Activated T-helper 2 cell treated with anti-CD3 and anti-CD28 coated beads, Interferon-gamma antibody, Interleukin-2, Interleukin-4, amounts not matched to agents 10 μg/mL and 5 μg/mL and 100 μg/mL, durations not matched to agents 14 hours and 24 hours and 36 hours (primary cell): ENCODE data around the gene LONRF3. TPM values are rescaled to one million over a fixed set of nuclear protein-coding genes. Genes with fewer than 3 reads are reported as not detected.
A peak's percentile ranks its signal among the peaks of the same experiment; 100 is the strongest.

ENCODE experiments used
- DNase-seq: peaks from one replicate; pipeline ENCODE4 v3.0.0; 2021; ENCODE audit warnings: low spot score
- H3K27ac Mint-ChIP-seq: one replicate; pipeline ENCODE4 v1.8.0; 2021; ENCODE audit warnings: mixed read lengths
- H3K27me3 Mint-ChIP-seq: one replicate; pipeline ENCODE4 v1.8.0; 2021; ENCODE audit warnings: low read depth, mixed read lengths
- H3K36me3 Mint-ChIP-seq: one replicate; pipeline ENCODE4 v1.8.0; 2021; ENCODE audit warnings: low read depth, mixed read lengths
- H3K4me1 Mint-ChIP-seq: one replicate; pipeline ENCODE4 v1.8.0; 2021; ENCODE audit warnings: low read depth, mixed read lengths
- H3K4me3 Mint-ChIP-seq: one replicate; pipeline ENCODE4 v1.8.0; 2021; ENCODE audit warnings: low read depth, mild to moderate bottlenecking, moderate library complexity, mixed read lengths
- H3K9me3 Mint-ChIP-seq: one replicate; pipeline ENCODE4 v1.8.0; 2021; ENCODE audit warnings: mixed read lengths
- intact Hi-C: fragments of 100-400 bp; cut with micrococcal nuclease; formaldehyde crosslinking; loops from one replicate; pipeline ENCODE4 v1.15.1; 2023
- total RNA-seq: library from RNA; stranded (reverse); gene quantifications from 2 replicates; pipeline ENCODE4 v1.2.3, GENCODE V29; 2022

Gene LONRF3
- 0.46 and 0.62 TPM in 2 replicates for total RNA-seq

DNA sequence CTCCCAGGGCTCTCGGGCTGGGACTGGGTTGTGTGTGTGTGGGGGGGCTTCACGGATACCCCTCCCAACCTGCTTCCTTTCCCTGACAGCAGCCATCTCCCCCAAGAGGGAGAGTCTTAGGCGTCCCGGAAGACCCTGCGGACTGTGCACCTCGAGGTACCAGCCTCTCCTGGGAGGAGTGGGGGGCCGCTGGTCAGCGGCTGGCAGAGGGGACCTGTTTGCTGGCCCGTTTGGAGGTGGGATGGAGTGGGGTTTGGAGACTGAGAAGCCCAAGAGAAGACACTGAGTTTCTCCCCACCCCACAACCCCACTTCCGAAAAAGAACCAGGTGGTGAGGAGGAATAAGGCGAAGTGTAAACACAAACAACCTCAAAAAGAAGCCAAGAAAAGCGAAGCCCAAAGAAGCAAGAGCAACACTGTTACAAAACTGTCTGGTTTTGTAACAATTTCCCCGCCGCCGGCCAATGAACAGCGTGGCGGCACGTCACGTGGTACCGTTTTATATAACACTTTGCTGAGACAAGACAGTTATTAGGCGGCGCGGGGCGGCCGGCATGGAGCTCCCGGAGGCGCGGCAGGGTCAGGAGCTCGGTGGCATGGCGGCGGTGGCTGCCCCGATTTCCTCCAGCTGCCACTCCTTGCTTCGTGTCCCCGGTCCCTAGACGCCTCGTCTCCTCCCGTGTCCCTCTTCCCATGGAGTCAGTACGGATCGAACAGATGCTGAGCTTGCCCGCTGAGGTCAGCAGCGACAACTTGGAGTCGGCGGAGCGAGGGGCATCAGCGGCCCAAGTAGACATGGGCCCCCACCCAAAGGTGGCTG is at the start of gene LONRF3:
LONRF3 (plus strand) TSS at position 531 of the 820 bp plus-strand sequence; CDS start at position 694, 163 bp downstream.
- intact Hi-C loops: no loop called here
- Mint-ChIP-seq H3K9me3 (no peaks in the 10 kb centered on the region), H3K27ac (no peak within 1 kb of the TSS), H3K27me3 (peaks cover 48% of the 10 kb centered on the region), H3K4me1 (peaks cover 5% of the 10 kb centered on the region), H3K4me3 (peak within 1 kb of the TSS; percentile 76), H3K36me3 (no peaks in the 10 kb centered on the region)
- peak; percentile 12 for DNase-seq

DNA sequence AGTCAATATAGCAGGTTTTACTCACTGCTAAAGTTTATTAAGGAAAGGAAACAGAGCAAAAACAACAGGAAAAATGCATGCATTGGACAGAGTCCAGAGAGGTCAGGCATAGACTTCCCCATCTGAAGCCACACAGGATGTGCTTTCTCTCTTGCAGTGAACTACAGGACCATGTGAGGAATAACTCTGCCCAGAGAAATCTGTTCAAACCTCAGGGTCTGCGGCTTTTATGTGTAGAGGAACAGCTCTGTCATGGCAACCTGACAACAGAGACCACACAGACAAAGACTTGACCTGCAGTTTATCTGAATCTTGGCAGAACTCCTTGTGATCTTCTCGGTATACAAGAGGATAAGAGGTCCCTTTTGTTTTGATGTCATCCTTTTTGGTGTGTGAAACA is 46.3 kb upstream of the LONRF3 start:
- no peaks in the 10 kb centered on the region for H3K27me3 Mint-ChIP-seq
- H3K4me3 Mint-ChIP-seq: no peak overlapping the region
- intact Hi-C loops: no loop called here
- no peaks in the 10 kb centered on the region for H3K36me3 Mint-ChIP-seq
- no peaks in the 10 kb centered on the region for H3K9me3 Mint-ChIP-seq
- H3K27ac Mint-ChIP-seq: no peak overlapping the region
- DNase-seq: no peak
- no peaks in the 10 kb centered on the region for H3K4me1 Mint-ChIP-seq

DNA sequence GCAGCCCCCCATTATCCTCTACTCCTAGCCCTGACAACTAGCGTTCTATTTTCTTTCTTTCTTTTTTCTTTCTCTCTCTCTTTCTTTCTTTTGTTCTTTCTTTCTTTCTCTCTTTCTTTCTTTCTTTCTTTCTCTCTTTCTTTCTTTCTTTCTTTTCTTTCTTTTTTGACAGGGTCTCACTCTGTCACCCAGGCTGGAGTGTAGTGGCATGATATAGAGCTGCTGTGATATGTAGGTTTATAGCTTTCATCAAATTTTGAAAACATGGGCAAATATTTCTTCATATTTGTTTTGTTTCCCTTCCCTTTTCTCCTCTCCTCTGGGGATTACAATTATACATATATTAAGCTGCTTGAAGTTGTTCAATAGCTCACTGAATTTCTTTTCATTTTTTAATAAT is 39.1 kb upstream of the LONRF3 start:
- intact Hi-C loops: no loop called here
- H3K9me3 Mint-ChIP-seq: no peaks in the 10 kb centered on the region
- no peak overlapping the region for H3K4me3 Mint-ChIP-seq
- no peak overlapping the region for H3K27ac Mint-ChIP-seq
- H3K36me3 Mint-ChIP-seq: no peaks in the 10 kb centered on the region
- no peaks in the 10 kb centered on the region for H3K4me1 Mint-ChIP-seq
- DNase-seq: no peak
- no peaks in the 10 kb centered on the region for H3K27me3 Mint-ChIP-seq

DNA sequence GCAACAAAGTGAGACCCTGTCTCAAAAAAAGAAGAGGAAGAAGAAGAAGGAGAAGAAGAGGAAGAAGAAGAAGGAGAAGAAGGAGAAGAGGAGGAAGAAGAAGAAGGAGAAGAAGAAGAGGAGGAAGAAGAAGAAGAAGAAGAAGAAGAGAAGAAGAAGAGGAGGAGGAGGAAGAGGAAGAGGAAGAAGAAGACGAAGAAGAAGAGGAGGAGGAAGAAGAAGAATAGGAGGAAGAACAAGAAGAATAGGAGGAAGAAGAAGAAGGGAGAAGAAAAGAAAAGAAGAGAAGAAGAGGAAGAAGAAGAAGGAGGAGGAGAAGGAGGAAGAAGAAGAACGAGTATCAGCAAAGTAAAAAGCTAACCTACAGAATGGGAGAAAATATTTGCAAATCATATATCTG is 33.3 kb upstream of the LONRF3 start:
- DNase-seq: no peak
- no peaks in the 10 kb centered on the region for H3K27me3 Mint-ChIP-seq
- intact Hi-C loops: no loop called here
- no peak overlapping the region for H3K27ac Mint-ChIP-seq
- H3K4me3 Mint-ChIP-seq: no peak overlapping the region
- no peaks in the 10 kb centered on the region for H3K9me3 Mint-ChIP-seq
- H3K4me1 Mint-ChIP-seq: no peaks in the 10 kb centered on the region
- no peaks in the 10 kb centered on the region for H3K36me3 Mint-ChIP-seq

GRCh38 chrX:118943102-118943501 is 31.3 kb upstream of the LONRF3 start:
- Mint-ChIP-seq H3K27ac (no peak overlapping the region), H3K36me3 (no peaks in the 10 kb centered on the region), H3K9me3 (no peaks in the 10 kb centered on the region), H3K4me1 (no peaks in the 10 kb centered on the region), H3K27me3 (no peaks in the 10 kb centered on the region), H3K4me3 (no peak overlapping the region)
- intact Hi-C loops: no loop called here
- no peak for DNase-seq

GRCh38 chrX:118945921-118946320 is 28.5 kb upstream of the LONRF3 start:
- H3K9me3 Mint-ChIP-seq: no peaks in the 10 kb centered on the region
- no peak overlapping the region for H3K27ac Mint-ChIP-seq
- no peaks in the 10 kb centered on the region for H3K4me1 Mint-ChIP-seq
- intact Hi-C loops: no loop called here
- H3K4me3 Mint-ChIP-seq: no peak overlapping the region
- no peak for DNase-seq
- no peaks in the 10 kb centered on the region for H3K27me3 Mint-ChIP-seq
- no peaks in the 10 kb centered on the region for H3K36me3 Mint-ChIP-seq

DNA sequence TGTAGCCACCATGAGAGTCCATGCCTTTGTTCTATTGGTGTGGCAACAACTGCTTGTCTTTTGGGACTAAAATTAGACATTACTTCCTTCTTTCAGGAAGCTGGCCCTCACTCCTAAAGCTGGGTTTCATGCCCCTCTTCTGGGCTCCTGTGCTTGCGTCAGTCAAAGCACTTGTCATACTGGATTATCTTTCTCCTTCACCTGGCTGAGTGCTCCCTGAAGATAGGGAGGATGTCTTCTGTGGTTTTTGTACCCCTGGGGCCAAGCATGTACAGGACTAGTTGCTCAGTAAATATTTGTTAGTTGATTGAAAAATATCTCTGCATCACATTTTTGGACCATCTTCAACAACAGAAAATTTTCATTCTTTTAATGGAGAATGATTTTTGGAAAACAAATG is 26.1 kb upstream of the LONRF3 start:
- Mint-ChIP-seq H3K9me3 (no peaks in the 10 kb centered on the region), H3K4me1 (no peaks in the 10 kb centered on the region), H3K27ac (no peak overlapping the region), H3K36me3 (no peaks in the 10 kb centered on the region), H3K27me3 (no peaks in the 10 kb centered on the region), H3K4me3 (no peak overlapping the region)
- no peak for DNase-seq
- intact Hi-C loops: no loop called here

GRCh38 chrX:118961866-118962560 is 12.4 kb upstream of the LONRF3 start:
- DNase-seq: no peak
- Mint-ChIP-seq H3K4me3 (no peak overlapping the region), H3K27me3 (peaks cover 4% of the 10 kb centered on the region), H3K36me3 (no peaks in the 10 kb centered on the region), H3K27ac (no peak overlapping the region), H3K4me1 (no peaks in the 10 kb centered on the region), H3K9me3 (no peaks in the 10 kb centered on the region)
- intact Hi-C loops: no loop called here

DNA sequence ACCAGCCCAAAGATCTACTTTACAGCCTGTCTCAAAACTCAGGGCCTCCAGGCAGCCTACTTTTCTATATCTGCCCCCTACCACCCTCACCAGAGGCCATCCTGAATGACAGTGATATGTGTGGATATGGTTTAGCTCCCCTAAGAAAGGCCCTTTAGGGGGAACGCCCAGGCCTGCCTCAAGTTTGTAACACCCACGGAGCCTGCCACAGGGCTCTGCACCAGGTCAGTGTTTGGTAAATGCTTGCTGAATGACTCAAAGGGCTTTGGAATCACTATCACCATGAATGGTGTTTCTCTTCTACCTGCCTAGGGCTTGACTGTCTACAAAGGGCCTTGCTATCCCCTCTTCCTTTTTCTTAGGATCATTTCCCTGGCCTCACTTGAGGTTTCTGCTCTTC is 11.3 kb upstream of the LONRF3 start:
- Mint-ChIP-seq H3K4me3 (no peak overlapping the region), H3K27ac (no peak overlapping the region), H3K36me3 (no peaks in the 10 kb centered on the region), H3K27me3 (peaks cover 4% of the 10 kb centered on the region), H3K9me3 (no peaks in the 10 kb centered on the region), H3K4me1 (no peaks in the 10 kb centered on the region)
- intact Hi-C loops: no loop called here
- DNase-seq: no peak

- Mint-ChIP-seq H3K27ac (no peak overlapping the region), H3K27me3 (peaks cover 7% of the 10 kb centered on the region), H3K36me3 (no peaks in the 10 kb centered on the region), H3K4me3 (no peak overlapping the region), H3K4me1 (no peaks in the 10 kb centered on the region), H3K9me3 (no peaks in the 10 kb centered on the region)
- intact Hi-C loops: no loop called here
- DNase-seq: no peak
Measured at GRCh38 chrX:118964252-118964651, 10.2 kb upstream of the LONRF3 start.

DNA sequence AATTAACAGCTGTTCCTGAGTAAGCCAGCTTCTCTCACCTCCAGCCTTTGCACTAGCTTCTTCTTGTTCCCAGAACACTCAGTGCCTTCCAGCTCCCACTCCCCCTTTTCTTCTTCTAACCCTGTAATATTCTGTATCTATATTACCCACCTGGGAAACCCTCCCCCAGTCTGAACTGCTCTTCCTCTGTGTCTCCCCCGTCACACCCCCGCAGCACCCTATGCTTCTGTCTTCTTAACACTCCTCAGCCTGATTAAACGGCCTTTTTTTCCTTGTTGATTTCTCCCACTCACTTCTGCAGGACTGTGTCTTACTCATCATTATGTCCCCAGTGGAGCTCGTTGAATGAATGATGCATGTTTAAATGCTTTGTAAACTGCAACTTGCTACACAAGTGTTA is 9.0 kb upstream of the LONRF3 start:
- intact Hi-C loops: no loop called here
- H3K4me3 Mint-ChIP-seq: no peak overlapping the region
- peaks cover 10% of the 10 kb centered on the region for H3K27me3 Mint-ChIP-seq

GRCh38 chrX:118968031-118968430 is 6.4 kb upstream of the LONRF3 start:
- Mint-ChIP-seq H3K4me3 (no peak overlapping the region), H3K36me3 (no peaks in the 10 kb centered on the region), H3K27ac (no peak overlapping the region), H3K9me3 (no peaks in the 10 kb centered on the region), H3K27me3 (peaks cover 28% of the 10 kb centered on the region), H3K4me1 (no peaks in the 10 kb centered on the region)
- intact Hi-C loops: no loop called here
- no peak for DNase-seq

More for the DNA sequence above, 9.0 kb upstream of the LONRF3 start:
- no peaks in the 10 kb centered on the region for H3K36me3 Mint-ChIP-seq
- no peak for DNase-seq
- H3K9me3 Mint-ChIP-seq: no peaks in the 10 kb centered on the region
- H3K4me1 Mint-ChIP-seq: no peaks in the 10 kb centered on the region
- no peak overlapping the region for H3K27ac Mint-ChIP-seq

GRCh38 chrX:118971552-118971951 is 2.9 kb upstream of the LONRF3 start:
- H3K4me3 Mint-ChIP-seq: no peak overlapping the region
- H3K9me3 Mint-ChIP-seq: no peaks in the 10 kb centered on the region
- no peak overlapping the region for H3K27ac Mint-ChIP-seq
- H3K27me3 Mint-ChIP-seq: peaks cover 40% of the 10 kb centered on the region
- peaks cover 5% of the 10 kb centered on the region for H3K4me1 Mint-ChIP-seq
- no peaks in the 10 kb centered on the region for H3K36me3 Mint-ChIP-seq
- no peak for DNase-seq
- intact Hi-C loops: no loop called here
